HG03139 (cell line): ENCODE measurements around the gene LRRTM4.

Experiments
- ATAC-seq: cut with Tn5 transposase; IDR thresholded peaks from one replicate; pipeline ENCODE4 v1.9.1; 2021; ENCODE audit not compliant: unreplicated experiment

Gene LRRTM4

GRCh38 chr2:77479395-77479794, 42.8 kb downstream of the LRRTM4 start:
- ATAC-seq = no peak

GRCh38 chr2:77470096-77470495, 52.1 kb downstream of the LRRTM4 start:
- ATAC-seq = no peak

GRCh38 chr2:77469106-77469505, 53.1 kb downstream of the LRRTM4 start:
- no peak for ATAC-seq

- ATAC-seq = no peak
Observed at GRCh38 chr2:77459840-77460239, 62.3 kb downstream of the LRRTM4 start.

- no peak for ATAC-seq
Observed at GRCh38 chr2:77458216-77458615, 64.0 kb downstream of the LRRTM4 start.

- no peak for ATAC-seq
Observed at GRCh38 chr2:77457665-77458064, 64.5 kb downstream of the LRRTM4 start.

GRCh38 chr2:77443076-77443475, 79.1 kb downstream of the LRRTM4 start:
- ATAC-seq = no peak

GRCh38 chr2:77434880-77435279, 87.3 kb downstream of the LRRTM4 start:
- no peak for ATAC-seq

- no peak for ATAC-seq
Observed at GRCh38 chr2:77428946-77429345, 93.2 kb downstream of the LRRTM4 start.

GRCh38 chr2:77421971-77422370, 100.2 kb downstream of the LRRTM4 start:
- no peak for ATAC-seq

- no peak for ATAC-seq
Observed at GRCh38 chr2:77418537-77418936, 103.6 kb downstream of the LRRTM4 start.

GRCh38 chr2:77404189-77404588, 118.0 kb downstream of the LRRTM4 start:
- no peak for ATAC-seq

- no peak for ATAC-seq
Observed at GRCh38 chr2:77398970-77399600, 123.1 kb downstream of the LRRTM4 start.

GRCh38 chr2:77397763-77398162, 124.4 kb downstream of the LRRTM4 start:
- ATAC-seq = no peak

GRCh38 chr2:77395011-77395410, 127.2 kb downstream of the LRRTM4 start:
- ATAC-seq = no peak

- ATAC-seq = no peak
Observed at GRCh38 chr2:77391119-77391518, 131.1 kb downstream of the LRRTM4 start.

- ATAC-seq = no peak
Observed at GRCh38 chr2:77387324-77387723, 134.9 kb downstream of the LRRTM4 start.

GRCh38 chr2:77372636-77373035, 149.5 kb downstream of the LRRTM4 start:
- no peak for ATAC-seq

- ATAC-seq = no peak
Observed at GRCh38 chr2:77370511-77370910, 151.7 kb downstream of the LRRTM4 start.

- no peak for ATAC-seq
Observed at GRCh38 chr2:77363277-77363676, 158.9 kb downstream of the LRRTM4 start.

- no peak for ATAC-seq
Observed at GRCh38 chr2:77348821-77349220, 173.4 kb downstream of the LRRTM4 start.

- no peak for ATAC-seq
Observed at GRCh38 chr2:77336013-77336412, 186.2 kb downstream of the LRRTM4 start.

- no peak for ATAC-seq
Observed at GRCh38 chr2:77328134-77328931, 193.8 kb downstream of the LRRTM4 start.
